A549 treated with Mapracorat at 1 μM for 4 hours (cell line): ENCODE results near the gene MAP3K14. TPM values are rescaled to one million over a fixed set of nuclear protein-coding genes. Genes with fewer than 3 reads are reported as not detected.

Experiments
- total RNA-seq: library from RNA; stranded (reverse); fragments of 200-300 nt; extraction: Qiagen RNA extraction; gene quantifications from 5 replicates; pipeline ENCODE4 v1.2.3, GENCODE V29; 2022

The MAP3K14 gene
- 35.6 to 67.4 TPM (median 48.8 TPM) in 5 replicates for total RNA-seq

DNA sequence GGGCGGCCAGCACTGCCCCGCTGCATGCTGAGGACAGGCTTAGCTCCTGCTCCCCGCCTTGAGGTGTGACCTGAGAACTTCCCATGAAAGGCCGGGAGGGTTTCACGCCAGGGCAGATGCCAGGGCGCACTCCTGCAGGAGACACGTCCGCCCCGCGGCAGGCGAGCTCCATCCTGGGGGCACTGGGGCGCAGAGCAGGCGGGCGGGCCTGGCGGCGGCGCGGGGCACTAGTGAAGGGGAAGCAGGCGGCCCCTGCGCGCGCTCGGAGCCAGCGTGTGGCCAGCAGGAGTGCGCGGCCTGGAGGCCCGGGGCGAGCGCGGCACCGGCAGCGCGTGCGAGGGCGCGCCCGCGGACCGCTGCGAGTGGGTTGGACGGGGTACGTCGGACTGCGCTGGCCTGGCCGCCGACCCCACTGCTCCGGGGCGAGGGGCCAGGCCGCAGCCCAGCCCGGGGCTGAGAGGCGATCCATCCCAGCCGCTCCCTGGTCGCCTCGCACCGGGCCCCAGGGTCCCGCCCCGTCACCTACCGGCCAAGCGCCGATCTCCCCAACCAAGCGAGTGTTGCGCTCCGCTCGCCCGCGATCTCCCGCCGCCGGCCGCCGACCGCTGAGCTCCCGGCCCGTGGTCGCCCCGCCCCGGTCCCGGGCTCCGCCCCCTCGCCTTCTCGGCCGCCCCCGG, at the start of gene MAP3K14:
MAP3K14 (minus strand) TSS at position 587 of the 677 bp plus-strand sequence. CDS start 26,275 bp downstream, outside the sequence.

DNA sequence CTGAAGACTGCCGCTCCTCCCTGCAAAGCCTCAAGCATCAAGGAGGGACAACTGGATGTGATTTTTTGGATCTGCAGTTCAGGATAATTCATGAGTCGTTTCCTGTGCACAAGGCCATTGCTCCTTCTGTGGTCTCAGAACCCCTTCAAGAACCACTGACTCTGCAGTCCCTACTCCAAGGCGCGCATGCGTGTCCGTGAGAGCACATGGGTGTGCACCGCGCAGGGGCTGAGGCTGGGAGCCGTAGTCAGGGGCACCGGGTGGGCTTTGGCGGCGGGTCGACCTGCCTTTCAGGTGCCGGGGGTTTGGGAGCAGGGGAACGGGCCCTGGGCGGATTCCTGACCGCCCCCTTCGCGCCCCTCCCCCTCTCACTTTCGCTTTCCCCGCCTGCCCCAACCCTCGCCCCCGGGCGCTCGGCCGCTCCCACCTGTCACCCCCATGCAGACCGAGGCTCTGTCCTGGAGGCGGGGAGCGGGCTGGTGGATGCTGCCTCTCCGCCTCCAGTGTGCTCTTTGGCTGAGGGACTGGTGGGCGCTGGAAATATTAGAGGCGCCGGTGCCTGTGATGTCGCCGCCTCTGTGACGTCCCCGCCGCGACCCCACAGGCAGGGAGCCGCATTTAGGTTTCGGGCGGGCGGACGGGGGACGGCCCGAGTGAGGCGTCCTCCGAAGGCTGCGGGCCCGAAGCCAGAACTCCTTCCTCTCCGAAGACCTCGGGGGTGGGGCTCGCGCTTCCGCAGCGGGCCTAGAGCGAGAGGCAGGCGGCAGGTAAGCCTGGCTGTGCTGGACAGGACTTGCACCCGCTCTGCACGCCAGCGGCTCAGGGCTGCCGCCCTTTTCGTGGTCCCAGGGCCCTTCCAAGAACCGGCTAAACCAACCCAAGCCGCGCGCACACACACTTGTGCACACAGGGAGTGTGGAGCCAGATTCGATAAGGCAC, 55.0 kb downstream of the MAP3K14 start, which contains the start of gene SPATA32:
SPATA32 (minus strand) TSS at position 518 of the 939 bp plus-strand sequence; CDS start at position 440, 78 bp downstream.

DNA sequence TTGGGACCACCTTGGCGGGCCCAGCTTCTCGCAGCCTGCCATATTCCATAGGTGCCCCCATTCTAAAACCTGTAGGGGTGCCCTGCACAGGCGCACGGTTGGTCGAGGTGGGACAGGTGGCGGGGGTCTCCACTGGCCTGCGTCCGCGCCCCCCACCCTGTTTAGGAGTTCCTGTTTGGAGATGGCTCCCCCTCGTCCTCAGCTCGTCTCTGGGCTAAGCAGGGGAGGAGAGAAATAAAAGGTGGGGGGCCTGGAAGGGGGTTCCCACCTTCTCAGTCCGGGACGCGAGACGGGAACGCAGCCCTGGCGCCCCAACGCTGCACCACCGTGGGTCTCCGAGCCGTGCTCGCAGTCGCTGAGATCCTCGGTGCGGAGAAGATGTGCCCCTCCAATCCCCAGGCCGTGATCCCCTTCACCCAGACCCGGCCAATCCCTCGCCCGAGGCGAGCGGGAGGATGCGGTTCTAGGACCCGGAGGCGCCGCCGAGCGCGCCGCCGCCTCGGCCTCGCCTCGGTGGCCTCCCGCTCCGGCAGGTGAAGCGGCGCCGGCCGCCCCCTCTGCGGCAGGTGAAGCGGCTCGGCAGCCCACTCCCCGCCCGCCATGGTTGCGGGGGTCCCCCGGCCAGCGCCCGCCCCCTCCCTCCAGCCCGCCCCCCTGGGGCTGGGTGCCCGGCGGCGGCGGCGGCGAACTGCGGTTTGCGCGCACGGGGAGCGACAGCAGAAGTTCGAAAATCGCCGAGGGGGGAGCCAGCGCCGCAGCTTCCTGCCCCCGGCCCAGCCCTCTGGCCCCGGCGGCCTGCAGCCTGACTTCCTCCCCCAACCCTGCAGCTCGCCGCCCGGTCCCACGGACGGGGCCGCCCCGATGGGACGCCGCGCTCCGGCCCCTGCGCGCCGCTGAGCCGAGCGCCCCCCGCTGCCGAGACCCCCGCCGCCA, 95.5 kb downstream of the MAP3K14 start, which contains the start of gene FMNL1:
FMNL1 (plus strand) TSS at position 805 of the 933 bp plus-strand sequence. CDS start 240 bp downstream, outside the sequence.

Other genes starting within 250 kb of the MAP3K14 start
- gene PLCD3, start 184.5 kb downstream of the MAP3K14 start, total RNA-seq, result 148 to 196 TPM (median 180 TPM) in 5 replicates
- gene ACBD4, start 181.3 kb downstream of the MAP3K14 start, total RNA-seq, result 6.0 to 8.5 TPM (median 8.2 TPM) in 5 replicates
- gene HEXIM1, start 168.5 kb downstream of the MAP3K14 start, total RNA-seq, result 40.6 to 48.2 TPM (median 43.3 TPM) in 5 replicates
- gene HEXIM2, start 155.1 kb downstream of the MAP3K14 start, total RNA-seq, result 12.6 to 19.7 TPM (median 13.9 TPM) in 5 replicates
- 29.3 to 36.7 TPM (median 35.7 TPM) in 5 replicates for gene FMNL1, start 95.1 kb downstream of the MAP3K14 start, total RNA-seq
- gene SPATA32, start 54.9 kb downstream of the MAP3K14 start, total RNA-seq, result 0.07 to 0.24 TPM (median 0.19 TPM) in 5 replicates
- 10.5 to 17.7 TPM (median 16.3 TPM) in 5 replicates for gene ARHGAP27, start 115.8 kb upstream of the MAP3K14 start, total RNA-seq
- 19.4 to 25.7 TPM (median 23.3 TPM) in 5 replicates for gene PLEKHM1, start 173.7 kb upstream of the MAP3K14 start, total RNA-seq